Posterior vena cava (tissue), 2 donors: ENCODE results near the gene KIAA1217. TPM values are rescaled to one million over a fixed set of nuclear protein-coding genes. Genes with fewer than 3 reads are reported as not detected.
"Not testable (repeated sequence)": the region's sequence is repeated elsewhere in the genome, so short reads cannot be mapped to it uniquely, and the experiment has no call there.

Experiments used
- DNase-seq: peaks from one replicate; pipeline ENCODE4 v3.0.0-alpha.2; 2020; ENCODE audit warnings: low spot score
- intact Hi-C, 2 donors: fragments of 100-400 bp; cut with DNase I; formaldehyde crosslinking; loops; one replicate each; pipeline versions ENCODE4 v1.14.1 to v1.14.2; 2022 to 2023
- total RNA-seq, 2 donors: library from RNA; stranded (reverse); fragmentation: NEBNext Ultra II Directional; extraction: Animal tissue kit (Norgen Biotek cat#: 25700); gene quantifications; one replicate each; pipeline ENCODE4 v1.2.1, GENCODE V29; 2021
- donor health status: DM: yes; HTN: yes; CAD: no.
- donor health status: DM: yes; HTN: yes; CAD: no.

KIAA1217 gene
- total RNA-seq, 2 donors from 2014 or later: 11.8 to 20.3 TPM

DNA sequence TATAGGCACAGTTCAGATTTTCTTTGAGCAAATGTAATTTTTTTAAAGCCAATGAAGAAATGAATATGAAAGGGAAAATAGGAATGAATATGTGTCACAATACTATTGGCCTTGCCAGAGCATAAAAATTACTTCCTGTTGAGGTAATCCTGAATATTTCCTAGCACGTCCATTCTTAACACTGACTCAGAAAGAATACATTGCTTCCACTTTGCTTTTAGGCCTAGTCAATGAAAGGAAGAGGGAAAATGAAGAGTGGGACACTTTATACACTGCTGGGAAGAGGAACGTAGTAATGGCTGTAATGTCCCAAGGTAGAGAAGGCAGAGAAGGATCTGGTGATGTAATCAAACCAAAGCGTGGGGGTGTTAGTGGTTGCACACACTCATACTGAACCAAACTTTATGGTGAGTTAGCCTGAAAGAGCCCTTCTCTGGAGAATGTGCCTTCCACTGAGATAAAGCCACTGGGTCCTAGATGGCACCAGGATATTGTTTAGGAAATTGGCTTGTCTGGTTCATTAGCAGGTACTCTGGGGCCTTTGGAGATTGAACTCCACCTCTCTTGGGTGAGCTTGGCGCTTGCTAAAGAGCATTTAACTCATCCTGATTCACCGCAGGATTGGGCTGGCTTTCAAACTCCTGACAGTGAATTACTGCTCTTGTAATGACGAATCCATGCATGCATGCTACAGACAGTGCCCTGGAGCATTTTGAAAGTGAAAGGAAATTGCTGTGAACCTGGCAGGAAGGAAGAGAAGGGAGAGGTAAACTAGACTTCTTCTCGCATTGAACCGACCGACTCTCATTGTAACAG lies 254.9 kb downstream of the KIAA1217 start:
- intact Hi-C loops: no loop called here
- no peak for DNase-seq

DNA sequence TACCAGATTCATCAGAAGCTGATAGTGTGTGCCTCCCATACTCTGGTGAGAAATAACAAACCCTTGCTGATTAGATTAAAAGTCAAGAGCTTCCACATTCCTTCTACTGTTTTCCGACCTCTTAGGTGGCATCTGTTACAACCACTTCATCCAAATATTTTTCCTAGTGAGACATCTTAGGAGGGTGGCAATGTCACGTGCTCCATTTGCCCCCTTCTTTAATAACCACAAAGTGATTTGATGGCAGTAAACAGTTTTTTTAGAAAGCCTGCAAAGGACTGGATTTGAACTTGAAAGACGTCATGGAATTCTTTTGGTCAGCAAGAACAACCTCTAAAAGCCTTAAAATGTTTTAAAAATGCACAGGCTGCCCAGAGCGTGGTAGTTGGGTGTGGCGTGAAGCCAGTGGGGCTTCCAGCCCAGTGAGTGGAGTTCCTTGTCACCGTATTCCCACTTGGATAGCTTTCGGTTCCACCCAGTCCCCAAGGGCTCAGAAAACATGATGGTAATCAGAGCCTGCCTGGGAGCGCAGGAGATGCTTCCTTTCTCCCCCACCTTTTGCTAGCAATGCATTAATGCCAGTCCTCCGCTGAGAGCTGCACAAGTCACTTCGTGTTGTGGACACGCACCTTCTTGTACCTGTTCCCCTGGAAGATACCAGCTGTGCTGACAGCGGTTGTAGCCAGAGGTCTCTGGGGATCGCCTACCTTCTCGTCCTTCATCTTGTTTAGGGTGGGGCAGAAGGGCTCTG lies 256.4 kb downstream of the KIAA1217 start:
- DNase-seq: no peak
- intact Hi-C loops: no loop called here

DNA sequence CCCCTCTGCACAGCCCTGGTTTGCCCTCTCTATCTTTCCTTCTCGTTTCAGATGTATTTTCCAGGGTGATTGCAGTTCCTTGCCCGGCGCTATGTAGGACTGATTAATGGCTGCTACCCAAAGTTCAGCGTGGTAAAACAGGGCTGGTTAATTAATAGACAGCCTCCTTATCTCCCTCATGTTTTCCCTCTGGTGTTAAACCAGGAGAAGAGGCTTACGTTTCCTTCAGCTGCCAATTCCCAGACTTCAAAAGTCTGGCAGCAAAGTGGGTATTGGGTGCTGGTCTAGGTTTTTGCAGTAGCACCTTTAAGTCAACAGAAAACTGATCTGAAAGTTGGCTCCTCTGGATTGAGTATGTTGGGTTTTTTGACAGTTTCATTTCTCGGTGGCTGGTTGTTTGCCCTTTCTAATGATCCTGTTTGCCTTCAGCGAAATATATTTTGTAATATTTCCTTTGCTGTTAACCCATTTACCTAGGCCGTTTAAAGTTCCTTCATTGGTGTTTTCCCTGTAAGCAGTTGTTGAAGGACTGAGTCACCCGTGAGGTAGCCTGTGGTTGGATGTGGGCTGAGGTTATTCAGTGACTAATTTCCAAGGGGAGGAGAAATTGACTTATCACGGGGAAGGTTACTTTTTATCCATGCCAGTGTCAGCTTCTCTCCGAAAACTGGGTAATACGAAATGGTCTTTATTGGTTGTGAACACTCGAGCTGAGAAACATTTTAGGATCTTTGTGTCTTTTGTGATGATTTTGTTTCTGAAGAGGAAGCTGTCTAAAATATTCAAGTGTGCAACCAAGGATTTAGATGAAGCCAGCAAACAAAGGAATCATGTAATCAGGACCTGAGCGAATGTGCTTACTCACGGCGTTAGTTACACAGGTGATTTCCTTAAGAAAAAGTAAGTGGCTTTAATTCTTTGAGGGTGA lies 257.2 kb downstream of the KIAA1217 start:
- intact Hi-C loops: no loop called here
- DNase-seq: no peak

DNA sequence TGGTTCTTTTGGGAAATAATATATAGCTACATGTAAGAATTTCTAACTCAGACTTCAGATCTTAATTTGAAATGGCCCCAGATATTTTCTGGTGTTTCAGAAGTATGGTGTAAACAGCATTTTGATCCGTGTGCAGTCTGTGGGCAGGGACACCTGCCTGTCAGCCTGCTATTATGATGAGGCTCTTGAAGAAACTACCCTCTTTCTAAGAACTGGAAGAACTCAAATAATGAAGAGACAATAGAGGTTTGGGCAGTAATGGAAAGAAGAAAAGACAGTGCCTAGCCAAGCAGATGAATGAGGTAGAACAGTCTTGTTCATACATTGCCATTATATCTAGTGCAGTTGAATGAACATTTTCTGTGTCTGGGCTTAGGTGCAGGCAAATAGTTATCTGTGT lies 258.2 kb downstream of the KIAA1217 start:
- DNase-seq: no peak
- intact Hi-C loops: no loop called here

- intact Hi-C loops: no loop called here
- DNase-seq: no peak
These were observed 258.7 kb downstream of the KIAA1217 start for GRCh38 chr10:24467605-24468004.

DNA sequence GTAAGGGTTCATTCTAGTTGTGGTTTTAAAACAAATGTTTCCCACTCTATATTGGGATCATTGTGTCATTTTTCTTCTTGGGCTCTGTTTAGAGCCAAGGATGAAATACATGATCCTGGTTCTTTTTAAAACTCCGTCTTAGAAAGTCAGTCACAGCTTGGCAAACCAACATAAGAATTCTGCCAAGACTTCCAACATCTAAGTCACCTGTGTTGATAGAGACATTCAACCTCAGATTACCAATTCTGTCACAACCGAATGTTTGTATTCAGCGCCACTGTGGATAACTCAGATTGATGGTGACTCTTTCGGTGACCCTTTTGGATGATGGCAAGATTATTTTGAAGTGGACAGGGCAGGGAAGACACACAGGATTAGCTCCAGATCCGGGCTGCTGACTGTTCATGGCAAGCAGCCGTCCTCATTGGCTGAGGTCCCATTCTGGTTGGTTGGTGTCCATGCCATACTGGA lies 259.4 kb downstream of the KIAA1217 start:
- no peak for DNase-seq

GRCh38 chr10:24469993-24470392 lies 261.1 kb downstream of the KIAA1217 start:
- DNase-seq: no peak
- intact Hi-C loops: no loop called here

More for the DNA sequence above, 259.4 kb downstream of the KIAA1217 start:
- intact Hi-C loops: no loop called here

- intact Hi-C loops: no loop called here
- DNase-seq: no peak
These were observed 266.7 kb downstream of the KIAA1217 start for GRCh38 chr10:24475598-24475997.

DNA sequence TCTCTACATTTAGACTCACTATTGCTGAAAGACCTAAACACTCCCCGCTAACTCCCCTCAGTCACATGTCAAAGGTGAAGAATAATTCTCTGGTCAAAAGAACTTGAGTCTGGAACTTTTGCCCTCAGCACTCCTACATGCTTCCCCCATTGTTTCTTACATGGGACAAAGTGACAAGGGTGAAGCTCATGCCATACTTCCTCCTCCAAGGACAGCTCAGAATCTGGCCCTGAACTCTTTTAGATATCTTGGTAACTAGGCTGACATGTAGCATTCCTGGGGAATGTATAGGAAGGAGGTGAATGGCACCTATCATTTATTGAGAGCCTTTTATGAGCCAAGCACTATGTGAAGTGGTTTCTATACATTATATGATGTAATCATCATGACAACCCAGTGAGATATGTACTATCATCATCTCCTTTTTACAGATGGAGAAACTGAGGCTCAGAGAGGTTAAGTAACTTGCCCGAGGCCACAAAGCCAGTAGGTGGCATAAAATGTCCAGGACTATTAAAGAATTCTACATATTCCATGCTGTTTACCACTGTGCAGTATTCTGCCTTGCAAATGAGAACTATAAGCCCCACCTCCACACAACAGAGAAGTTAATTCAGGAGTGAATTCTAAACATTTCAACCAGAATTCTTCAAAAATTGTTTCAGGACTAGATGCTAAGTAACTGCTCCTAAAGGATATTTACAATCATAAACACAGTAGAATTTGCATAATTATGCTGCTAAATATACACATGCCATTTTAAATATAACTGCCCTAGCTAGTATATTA lies 268.2 kb downstream of the KIAA1217 start:
- no peak for DNase-seq
- intact Hi-C loops: no loop called here

GRCh38 chr10:24477915-24478314 lies 269.0 kb downstream of the KIAA1217 start:
- intact Hi-C loops: no loop called here
- no peak for DNase-seq

GRCh38 chr10:24479806-24480205 lies 270.9 kb downstream of the KIAA1217 start:
- DNase-seq: no peak
- intact Hi-C loops: no loop called here

GRCh38 chr10:24480447-24480846 lies 271.5 kb downstream of the KIAA1217 start:
- intact Hi-C loops: no loop called here
- no peak for DNase-seq

GRCh38 chr10:24481241-24481640 lies 272.3 kb downstream of the KIAA1217 start:
- intact Hi-C loops: no loop called here
- DNase-seq: no peak

DNA sequence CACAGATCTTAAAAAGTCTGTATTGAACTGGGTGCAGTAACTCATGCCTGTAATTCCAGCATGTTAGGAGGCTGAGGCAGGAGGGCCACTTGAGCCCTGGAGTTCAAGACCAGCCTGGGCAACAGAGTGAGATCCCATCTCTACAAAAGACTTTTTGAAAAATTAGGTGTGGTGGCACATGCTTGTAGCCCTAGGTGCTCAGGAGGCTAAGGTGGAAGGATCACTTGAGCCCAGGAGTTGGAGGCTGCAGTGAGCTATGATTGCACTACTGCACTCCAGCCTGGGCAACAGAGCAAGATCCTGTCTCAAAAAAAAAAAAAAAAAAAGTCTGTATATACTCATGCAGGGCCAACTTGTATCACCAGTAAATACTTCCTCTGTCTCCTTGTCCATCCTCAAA lies 273.8 kb downstream of the KIAA1217 start:
- intact Hi-C loops: not testable (repeated sequence)

GRCh38 chr10:24483701-24484100 lies 274.8 kb downstream of the KIAA1217 start:
- intact Hi-C loops: no loop called here
- no peak for DNase-seq

More for the DNA sequence above, 273.8 kb downstream of the KIAA1217 start:
- DNase-seq: not testable (repeated sequence)

GRCh38 chr10:24484771-24485170 lies 275.8 kb downstream of the KIAA1217 start:
- no peak for DNase-seq
- intact Hi-C loops: no loop called here

- no peak for DNase-seq
- intact Hi-C loops: no loop called here
These were observed 276.4 kb downstream of the KIAA1217 start for GRCh38 chr10:24485304-24485703.

DNA sequence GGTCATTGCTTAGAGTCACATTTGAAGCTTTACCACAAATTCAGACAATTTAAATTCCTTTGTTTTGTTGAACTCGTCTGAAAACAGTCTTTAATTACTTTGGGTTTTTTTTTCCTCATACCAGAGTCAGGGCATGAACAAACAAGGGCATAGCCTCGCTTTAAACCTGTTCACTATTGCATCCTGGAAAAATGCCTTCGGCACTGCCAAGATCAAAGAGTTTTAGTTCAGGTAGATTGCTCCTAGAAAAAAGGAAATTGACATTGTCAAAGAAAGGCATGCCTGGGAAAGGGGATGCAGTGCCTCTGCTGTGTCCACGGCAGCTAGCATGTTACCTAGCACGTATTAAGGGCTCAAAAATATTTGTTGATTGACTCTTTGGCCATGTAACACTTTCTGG lies 279.7 kb downstream of the KIAA1217 start:
- intact Hi-C loops: no loop called here
- DNase-seq: no peak

DNA sequence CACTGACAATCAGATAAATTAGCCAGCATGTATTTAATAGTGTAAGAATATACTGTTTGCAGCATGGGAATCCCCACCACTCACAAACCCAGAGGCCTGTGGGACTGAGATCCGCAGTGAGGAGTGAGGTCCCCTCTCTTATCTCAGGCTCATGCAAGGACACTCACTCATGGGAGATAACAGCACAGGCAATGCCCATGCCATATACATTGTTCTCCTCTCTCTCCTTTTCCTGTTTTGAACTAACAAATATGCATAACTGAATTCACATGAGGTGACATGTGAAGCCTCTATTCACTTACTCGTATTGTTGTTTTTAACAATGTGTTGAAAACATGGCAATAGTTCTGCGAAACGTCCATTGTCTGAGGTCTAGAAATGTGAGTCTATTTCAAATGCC lies 284.2 kb downstream of the KIAA1217 start:
- intact Hi-C loops: no loop called here
- no peak for DNase-seq
